GM12878 (cell line): Measurements from ENCODE around the gene ICAM2.

ENCODE experiments used
- CHD4 ChIP-seq: fragments of 200-600 bp; sonication (generic); IDR thresholded peaks from 2 replicates; pipeline ENCODE4 v1.6.1; 2016; ENCODE audit warnings: mild to moderate bottlenecking
- CTCF ChIP-seq, 3 experiments: IDR thresholded peaks in 2 of 3; conservative IDR thresholded peaks in 1 of 3; 2 replicates each; pipeline ENCODE4 v1.5.1; 2011; ENCODE audit warnings: low read depth in 3 of 3, low read length in 3 of 3, mild to moderate bottlenecking in 3 of 3, control low read depth in 2 of 3, moderate library complexity in 2 of 3, inconsistent platforms in 1 of 3, mixed read lengths in 1 of 3; ENCODE audit not compliant: control insufficient read depth in 2 of 3, insufficient read depth in 1 of 3; ENCODE audit errors: extremely low read depth in 1 of 3
- DPF2 ChIP-seq: fragments of 450-650 bp; IDR thresholded peaks from 2 replicates; pipeline ENCODE4 v1.6.1; 2017; ENCODE audit warnings: mild to moderate bottlenecking
- EZH2 ChIP-seq: IDR thresholded peaks from 2 replicates; pipeline ENCODE4 v1.6.1; 2012; ENCODE audit warnings: low read depth, mild to moderate bottlenecking, control low read depth, inconsistent platforms, low read length, borderline replicate concordance; ENCODE audit not compliant: control insufficient read depth
- POLR2A ChIP-seq: IDR thresholded peaks from 2 replicates; pipeline ENCODE4 v1.6.1; 2011; ENCODE audit warnings: low read depth, mild to moderate bottlenecking, low read length
- RFX5 ChIP-seq: IDR thresholded peaks from 2 replicates; pipeline ENCODE4 v1.6.1; 2011; ENCODE audit warnings: low read depth, low read length, improper control_type of control experiment
- SP1 ChIP-seq: IDR thresholded peaks from one replicate; pipeline ENCODE4 v1.6.1; 2011; ENCODE audit warnings: low read depth, low read length
- TAF1 ChIP-seq: IDR thresholded peaks from 2 replicates; pipeline ENCODE4 v1.6.1; 2011; ENCODE audit warnings: mild to moderate bottlenecking, low read depth, low read length, borderline replicate concordance
- ZNF384 ChIP-seq: IDR thresholded peaks from 2 replicates; pipeline ENCODE4 v1.6.1; 2012; ENCODE audit warnings: low read depth, mild to moderate bottlenecking, low read length, improper control_type of control experiment, borderline replicate concordance

- TF ChIP-seq CTCF (IDR thresholded peaks at IDR 0.05 in 2 of 3, conservative IDR thresholded peaks at IDR 0.05 in 1 of 3; ENCODE audit: control insufficient read depth in 2 of 3, extremely low read depth in 1 of 3, insufficient read depth in 1 of 3, low read depth in 3 of 3, low read length in 3 of 3), result no peak
- TF ChIP-seq TAF1, result no peak
- TF ChIP-seq DPF2, result no peak
- no peak for TF ChIP-seq RFX5
- TF ChIP-seq EZH2, result no peak
- no peak for TF ChIP-seq POLR2A
- TF ChIP-seq CHD4, result no peak
- no peak for TF ChIP-seq ZNF384
- TF ChIP-seq SP1, result no peak
Measured at GRCh38 chr17:63984236-63984635, 36.2 kb downstream of the ICAM2 start.
